ENCODE measurements around the gene WDR18. TPM values are rescaled to one million over a fixed set of nuclear protein-coding genes. Genes with fewer than 3 reads are reported as not detected.

The WDR18 gene
- total and polyA plus RNA-seq, 8 donors, result 12.3 to 84.8 (median 23.3) TPM

DNA sequence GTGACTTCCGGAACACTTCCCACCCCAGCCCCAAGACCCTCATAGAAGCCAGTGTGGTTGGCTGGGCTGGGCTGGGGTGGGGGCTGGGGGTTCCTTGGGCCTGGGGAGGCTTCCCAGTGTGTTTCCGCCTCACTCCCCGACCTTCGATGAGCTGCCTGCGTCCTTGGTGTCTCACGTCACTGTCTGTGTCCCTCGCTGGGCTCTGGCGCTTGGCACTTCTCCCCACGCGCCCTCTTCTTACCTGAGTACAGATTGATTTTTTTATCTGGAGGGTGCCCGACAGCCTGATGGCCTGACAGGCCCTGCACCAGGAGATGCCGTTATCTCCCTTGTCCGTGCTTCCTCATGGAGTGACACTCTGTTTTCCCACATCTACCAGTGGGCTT lies 8.5 kb downstream of the WDR18 start:
- H3K27me3 ChIP-seq, result peaks cover 0 to 6% (median 0%) of the 10 kb centered on the region in 4 donors
- no peaks in the 10 kb centered on the region for H3K9me3 ChIP-seq
- H3K27ac ChIP-seq, result no peak overlapping the region
- FAIRE-seq, result no peak
- no peak overlapping the region for H3K4me3 ChIP-seq
- H3K36me3 ChIP-seq, result no peaks in the 10 kb centered on the region
- ATAC-seq, result no peak
- 89 to 92% methylated on average over 12 to 13 of the region's 13 CpGs for WGBS, 2 donors
- no peak for DNase-seq
- intact Hi-C loops (cut with DNase I), result no loop called here
- no peaks in the 10 kb centered on the region for H3K4me1 ChIP-seq
- no peak for TF ChIP-seq CTCF (IDR thresholded peaks at IDR 0.05)

DNA sequence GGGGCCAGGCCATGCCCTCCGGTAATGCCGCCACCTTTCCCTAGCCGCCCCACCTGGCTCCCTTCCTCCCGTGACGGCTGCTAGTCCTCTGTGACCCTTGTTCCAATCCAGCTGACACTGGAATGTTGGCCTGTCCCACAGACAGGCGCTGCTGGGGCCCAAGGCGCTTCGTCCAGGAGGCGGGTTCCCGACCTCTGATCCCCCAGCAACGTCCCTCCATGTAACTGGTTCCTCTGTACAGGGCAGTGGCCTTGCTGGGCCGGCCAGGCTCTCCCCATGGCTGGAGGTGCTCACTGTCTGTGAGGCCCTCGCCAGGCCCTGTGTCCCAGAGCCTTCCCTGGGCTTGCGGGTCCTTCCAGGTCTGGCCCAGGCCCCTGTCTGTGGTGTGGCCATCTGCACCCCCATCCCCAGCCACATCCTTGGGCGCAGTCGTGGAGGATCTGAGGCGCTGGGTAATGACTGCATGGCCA lies 9.3 kb downstream of the WDR18 start:
- intact Hi-C loops (cut with DNase I), result no loop called here
- Histone ChIP-seq H3K9me3 (no peaks in the 10 kb centered on the region), H3K4me3 (no peak overlapping the region), H3K27ac (no peak overlapping the region), H3K27me3 (peaks cover 0 to 10% (median 0%) of the 10 kb centered on the region in 4 donors), H3K4me1 (no peaks in the 10 kb centered on the region), H3K36me3 (no peaks in the 10 kb centered on the region)
- 93 to 96% methylated on average over 17 of the region's 17 CpGs for WGBS, 2 donors
- no peak for TF ChIP-seq CTCF (IDR thresholded peaks at IDR 0.05)
- ATAC-seq (no peak), DNase-seq (peak in 3 of 6 donors; percentile 40 to 75 (median 56)), FAIRE-seq (no peak)

- no peaks in the 10 kb centered on the region for H3K4me1 ChIP-seq
- intact Hi-C loops (cut with DNase I), result no loop called here
- no peak for FAIRE-seq
- H3K36me3 ChIP-seq, result no peaks in the 10 kb centered on the region
- H3K27ac ChIP-seq, result no peak overlapping the region
- 89 to 91% methylated on average over 41 to 43 of the region's 43 CpGs for WGBS, 2 donors
- H3K4me3 ChIP-seq, result no peak overlapping the region
- H3K27me3 ChIP-seq, result peaks cover 0 to 11% (median 0%) of the 10 kb centered on the region in 4 donors
- peak in 2 of 6 donors; percentile 51 to 81 for DNase-seq
- ATAC-seq, result no peak
- TF ChIP-seq CTCF (IDR thresholded peaks at IDR 0.05), result no peak
- no peaks in the 10 kb centered on the region for H3K9me3 ChIP-seq
Measured at GRCh38 chr19:993831-994393, 9.8 kb downstream of the WDR18 start.

DNA sequence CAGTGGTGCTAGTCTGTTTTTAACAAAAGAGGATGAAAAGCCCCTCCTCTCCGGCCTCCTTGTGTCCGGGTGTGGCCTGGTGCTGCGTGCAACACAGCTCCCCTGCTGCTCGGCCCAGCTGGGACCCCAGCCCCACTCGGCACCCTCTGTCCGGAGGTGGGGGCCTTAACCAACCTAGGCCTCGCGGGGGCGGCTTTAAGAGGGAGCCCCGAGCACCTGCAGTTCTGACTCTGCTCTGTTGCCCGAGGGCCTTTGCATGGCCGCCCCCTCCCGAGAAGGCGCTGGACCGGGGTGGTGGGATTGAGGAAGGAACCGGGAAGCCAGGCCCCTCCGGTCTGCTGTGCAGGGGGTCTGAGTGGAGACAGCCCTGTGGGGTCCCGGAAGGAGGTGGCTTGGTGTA lies 10.4 kb downstream of the WDR18 start:
- 91 to 95% methylated on average over 18 of the region's 18 CpGs for WGBS, 2 donors
- DNase-seq (peak in 2 of 6 donors; percentile 27 to 75), ATAC-seq (no peak), FAIRE-seq (no peak)
- no peaks in the 10 kb centered on the region for H3K9me3 ChIP-seq
- H3K36me3 ChIP-seq, result no peaks in the 10 kb centered on the region
- H3K4me1 ChIP-seq, result no peaks in the 10 kb centered on the region
- H3K4me3 ChIP-seq, result no peak overlapping the region
- H3K27me3 ChIP-seq, result peaks cover 0 to 11% (median 0%) of the 10 kb centered on the region in 4 donors
- TF ChIP-seq CTCF (IDR thresholded peaks at IDR 0.05), result no peak
- no peak overlapping the region for H3K27ac ChIP-seq
- intact Hi-C loops (cut with DNase I), result no loop called here
